Astrocyte of the cerebellum (primary cell): ENCODE results near the gene NTN1.
"Not testable (repeated sequence)": the region's sequence is repeated elsewhere in the genome, so short reads cannot be mapped to it uniquely, and the experiment has no call there.

Experiments
- DNase-seq: peaks from one replicate; pipeline ENCODE4 v3.0.0-alpha.2; 2011; ENCODE audit warnings: low read depth
- H3K4me3 ChIP-seq: 2 replicates; pipeline ENCODE4 v1.5.1; 2011; ENCODE audit warnings: mild to moderate bottlenecking, low read depth, low read length, moderate library complexity
- CTCF ChIP-seq: IDR thresholded peaks from 2 replicates; pipeline ENCODE4 v1.5.1; 2012; ENCODE audit warnings: low read length, low read depth, moderate library complexity, mild to moderate bottlenecking; ENCODE audit errors: missing control alignments
- in situ Hi-C: cut with HindIII; loops from 2 replicates; pipeline ENCODE4 v1.10.0; 2017; ENCODE audit warnings: low sequenced_read_pairs

NTN1 gene

GRCh38 chr17:9021158-9021991 lies at the start of gene NTN1:
TSS of gene NTN1 (plus strand) at chr17:9021510. CDS start at chr17:9022374, 864 bp downstream.
- in situ Hi-C loops = no loop called here
- no peak for TF ChIP-seq CTCF
- DNase-seq = no peak
- H3K4me3 ChIP-seq = peak within 1 kb of the TSS; percentile 49

- no peak for TF ChIP-seq CTCF
- in situ Hi-C loops = no loop called here
- no peak overlapping the region for H3K4me3 ChIP-seq
- DNase-seq = no peak
Observed at GRCh38 chr17:8975091-8975725, 46.1 kb upstream of the NTN1 start.

- in situ Hi-C loops = no loop called here
- DNase-seq = no peak
- no peak overlapping the region for H3K4me3 ChIP-seq
- TF ChIP-seq CTCF = no peak
Observed at GRCh38 chr17:8976638-8977037, 44.7 kb upstream of the NTN1 start.

- in situ Hi-C loops = no loop called here
- no peak for TF ChIP-seq CTCF
- no peak overlapping the region for H3K4me3 ChIP-seq
- DNase-seq = no peak
Observed at GRCh38 chr17:8979715-8980114, 41.6 kb upstream of the NTN1 start.

- no peak for TF ChIP-seq CTCF
- no peak overlapping the region for H3K4me3 ChIP-seq
- no peak for DNase-seq
- in situ Hi-C loops = no loop called here
Observed at GRCh38 chr17:8981443-8981842, 39.9 kb upstream of the NTN1 start.

GRCh38 chr17:8984225-8984624 lies 37.1 kb upstream of the NTN1 start:
- DNase-seq, in situ Hi-C loops, H3K4me3 ChIP-seq: not testable (repeated sequence)
